ENCODE results near the gene SDC1. TPM values are rescaled to one million over a fixed set of nuclear protein-coding genes. Genes with fewer than 3 reads are reported as not detected.

The SDC1 gene
- total RNA-seq, 6 experiments from 2014 or later, result 92.1 to 141 (median 133) TPM

GRCh38 chr2:20179466-20179754 lies 45.5 kb downstream of the SDC1 start:
- H3K4me3 Mint-ChIP-seq, result no peak overlapping the region
- no peak for DNase-seq
- no peaks in the 10 kb centered on the region for H3K9me3 Mint-ChIP-seq
- H3K36me3 Mint-ChIP-seq (ENCODE audit: low read depth), result no peaks in the 10 kb centered on the region
- TF ChIP-seq CTCF (IDR thresholded peaks at IDR 0.05), result no peak
- peaks cover 30% of the 10 kb centered on the region for H3K4me1 Mint-ChIP-seq (ENCODE audit: low read depth)
- H3K27ac Mint-ChIP-seq, result no peak overlapping the region
- peaks cover 2% of the 10 kb centered on the region; the same call in 1 of the 2 replicates for H3K27me3 Mint-ChIP-seq (ENCODE audit: insufficient read depth)

- Mint-ChIP-seq H3K27ac (no peak overlapping the region), H3K36me3 (ENCODE audit: low read depth) (no peaks in the 10 kb centered on the region), H3K27me3 (ENCODE audit: insufficient read depth) (peaks cover 2% of the 10 kb centered on the region; the same call in 1 of the 2 replicates), H3K4me1 (ENCODE audit: low read depth) (peaks cover 24% of the 10 kb centered on the region), H3K4me3 (no peak overlapping the region), H3K9me3 (no peaks in the 10 kb centered on the region)
- TF ChIP-seq CTCF (IDR thresholded peaks at IDR 0.05), result no peak
- DNase-seq, result no peak
These were observed 46.1 kb downstream of the SDC1 start for GRCh38 chr2:20178666-20179465.

- Mint-ChIP-seq H3K9me3 (no peaks in the 10 kb centered on the region), H3K36me3 (ENCODE audit: low read depth) (no peaks in the 10 kb centered on the region), H3K4me1 (ENCODE audit: low read depth) (peaks cover 18% of the 10 kb centered on the region), H3K27me3 (ENCODE audit: insufficient read depth) (peaks cover 2% of the 10 kb centered on the region; the same call in 1 of the 2 replicates), H3K27ac (no peak overlapping the region), H3K4me3 (no peak overlapping the region)
- no peak for DNase-seq
- no peak for TF ChIP-seq CTCF (IDR thresholded peaks at IDR 0.05)
These were observed 46.7 kb downstream of the SDC1 start for GRCh38 chr2:20178249-20178607.

- no peak overlapping the region for H3K27ac Mint-ChIP-seq
- H3K4me1 Mint-ChIP-seq (ENCODE audit: low read depth), result peaks cover 13% of the 10 kb centered on the region
- H3K27me3 Mint-ChIP-seq (ENCODE audit: insufficient read depth), result peaks cover 2% of the 10 kb centered on the region; the same call in 1 of the 2 replicates
- H3K4me3 Mint-ChIP-seq, result no peak overlapping the region
- no peaks in the 10 kb centered on the region for H3K9me3 Mint-ChIP-seq
- H3K36me3 Mint-ChIP-seq (ENCODE audit: low read depth), result no peaks in the 10 kb centered on the region
- TF ChIP-seq CTCF (IDR thresholded peaks at IDR 0.05), result no peak
- DNase-seq, result no peak
These were observed 47.2 kb downstream of the SDC1 start for GRCh38 chr2:20177556-20178248.

GRCh38 chr2:20176760-20177159 lies 48.2 kb downstream of the SDC1 start:
- no peaks in the 10 kb centered on the region for H3K9me3 Mint-ChIP-seq
- no peak for TF ChIP-seq CTCF (IDR thresholded peaks at IDR 0.05)
- H3K4me3 Mint-ChIP-seq, result no peak overlapping the region
- H3K36me3 Mint-ChIP-seq (ENCODE audit: low read depth), result no peaks in the 10 kb centered on the region
- DNase-seq, result no peak
- peaks cover 3% of the 10 kb centered on the region for H3K4me1 Mint-ChIP-seq (ENCODE audit: low read depth)
- H3K27ac Mint-ChIP-seq, result no peak overlapping the region
- peaks cover 2% of the 10 kb centered on the region; the same call in 1 of the 2 replicates for H3K27me3 Mint-ChIP-seq (ENCODE audit: insufficient read depth)
